DOHH2 (cell line): ENCODE results near the gene FAM78B.

ENCODE experiments used
- EZH2phosphoT487 ChIP-seq: fragments of 200-600 bp; sonication (generic); IDR thresholded peaks from 2 replicates; pipeline ENCODE4 v1.6.1; 2017; ENCODE audit warnings: borderline replicate concordance, mild to moderate bottlenecking, antibody characterized with exemption, low read length, moderate library complexity, mixed read lengths
- TF ChIP-seq, protein P1 (sequence below): fragments of 200-600 bp; sonication (generic); IDR thresholded peaks from one replicate; pipeline ENCODE4 v1.5.1; 2014; ENCODE audit warnings: antibody characterized with exemption, mild to moderate bottlenecking, low read depth, low read length; ENCODE audit not compliant: poor library complexity, severe bottlenecking

DNA sequence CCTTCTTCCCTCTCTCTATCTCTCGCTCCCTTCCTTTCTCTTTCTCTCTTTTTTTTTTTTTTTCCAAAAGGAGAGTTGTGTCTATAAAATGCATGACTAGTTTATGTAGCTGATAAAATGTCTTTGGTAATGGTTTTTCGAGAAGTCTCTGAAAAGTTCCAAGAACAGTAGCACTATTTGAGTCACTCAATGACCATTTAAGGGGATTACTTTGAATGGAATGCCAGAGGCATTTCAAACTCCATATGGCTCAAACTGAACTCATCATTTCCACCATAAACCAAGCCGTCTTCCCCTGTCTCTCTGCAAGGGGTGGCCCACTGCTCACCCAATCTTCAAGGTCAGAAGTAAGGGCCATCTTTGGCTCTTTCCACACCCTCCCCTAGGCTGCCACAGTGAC lies 93.3 kb downstream of the FAM78B start:
- TF ChIP-seq, protein P1, sequence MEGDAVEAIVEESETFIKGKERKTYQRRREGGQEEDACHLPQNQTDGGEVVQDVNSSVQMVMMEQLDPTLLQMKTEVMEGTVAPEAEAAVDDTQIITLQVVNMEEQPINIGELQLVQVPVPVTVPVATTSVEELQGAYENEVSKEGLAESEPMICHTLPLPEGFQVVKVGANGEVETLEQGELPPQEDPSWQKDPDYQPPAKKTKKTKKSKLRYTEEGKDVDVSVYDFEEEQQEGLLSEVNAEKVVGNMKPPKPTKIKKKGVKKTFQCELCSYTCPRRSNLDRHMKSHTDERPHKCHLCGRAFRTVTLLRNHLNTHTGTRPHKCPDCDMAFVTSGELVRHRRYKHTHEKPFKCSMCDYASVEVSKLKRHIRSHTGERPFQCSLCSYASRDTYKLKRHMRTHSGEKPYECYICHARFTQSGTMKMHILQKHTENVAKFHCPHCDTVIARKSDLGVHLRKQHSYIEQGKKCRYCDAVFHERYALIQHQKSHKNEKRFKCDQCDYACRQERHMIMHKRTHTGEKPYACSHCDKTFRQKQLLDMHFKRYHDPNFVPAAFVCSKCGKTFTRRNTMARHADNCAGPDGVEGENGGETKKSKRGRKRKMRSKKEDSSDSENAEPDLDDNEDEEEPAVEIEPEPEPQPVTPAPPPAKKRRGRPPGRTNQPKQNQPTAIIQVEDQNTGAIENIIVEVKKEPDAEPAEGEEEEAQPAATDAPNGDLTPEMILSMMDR, result no peak
- TF ChIP-seq EZH2phosphoT487, result no peak
